GM12872 (cell line): ENCODE measurements around the gene CLMN.

ENCODE experiments used
- TF ChIP-seq, protein P1 (sequence below): IDR thresholded peaks from 3 replicates; pipeline ENCODE4 v1.5.1; 2011; ENCODE audit warnings: low read depth, mild to moderate bottlenecking, low read length, moderate library complexity; ENCODE audit not compliant: insufficient read depth

Gene CLMN

DNA sequence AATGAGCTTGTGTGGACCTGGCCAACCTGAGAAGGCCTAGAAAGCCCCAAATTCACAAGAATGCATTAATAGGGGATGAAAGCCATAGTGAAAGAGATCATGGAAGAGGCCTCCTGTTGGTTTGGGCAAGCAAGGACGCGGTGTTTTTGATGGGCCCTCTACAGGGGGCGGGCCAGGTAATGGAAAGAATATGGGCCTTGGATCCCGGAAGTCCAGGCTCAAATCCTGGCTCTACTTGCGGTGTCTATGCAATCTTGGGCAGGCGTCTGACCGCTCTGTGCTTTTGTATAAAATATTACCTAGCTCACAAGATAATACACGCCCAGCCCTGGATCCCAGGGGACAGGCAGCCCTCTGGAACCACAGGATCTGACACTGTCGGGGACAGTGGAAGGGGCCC lies 41.1 kb upstream of the CLMN start:
- TF ChIP-seq, protein P1, sequence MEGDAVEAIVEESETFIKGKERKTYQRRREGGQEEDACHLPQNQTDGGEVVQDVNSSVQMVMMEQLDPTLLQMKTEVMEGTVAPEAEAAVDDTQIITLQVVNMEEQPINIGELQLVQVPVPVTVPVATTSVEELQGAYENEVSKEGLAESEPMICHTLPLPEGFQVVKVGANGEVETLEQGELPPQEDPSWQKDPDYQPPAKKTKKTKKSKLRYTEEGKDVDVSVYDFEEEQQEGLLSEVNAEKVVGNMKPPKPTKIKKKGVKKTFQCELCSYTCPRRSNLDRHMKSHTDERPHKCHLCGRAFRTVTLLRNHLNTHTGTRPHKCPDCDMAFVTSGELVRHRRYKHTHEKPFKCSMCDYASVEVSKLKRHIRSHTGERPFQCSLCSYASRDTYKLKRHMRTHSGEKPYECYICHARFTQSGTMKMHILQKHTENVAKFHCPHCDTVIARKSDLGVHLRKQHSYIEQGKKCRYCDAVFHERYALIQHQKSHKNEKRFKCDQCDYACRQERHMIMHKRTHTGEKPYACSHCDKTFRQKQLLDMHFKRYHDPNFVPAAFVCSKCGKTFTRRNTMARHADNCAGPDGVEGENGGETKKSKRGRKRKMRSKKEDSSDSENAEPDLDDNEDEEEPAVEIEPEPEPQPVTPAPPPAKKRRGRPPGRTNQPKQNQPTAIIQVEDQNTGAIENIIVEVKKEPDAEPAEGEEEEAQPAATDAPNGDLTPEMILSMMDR = no peak

DNA sequence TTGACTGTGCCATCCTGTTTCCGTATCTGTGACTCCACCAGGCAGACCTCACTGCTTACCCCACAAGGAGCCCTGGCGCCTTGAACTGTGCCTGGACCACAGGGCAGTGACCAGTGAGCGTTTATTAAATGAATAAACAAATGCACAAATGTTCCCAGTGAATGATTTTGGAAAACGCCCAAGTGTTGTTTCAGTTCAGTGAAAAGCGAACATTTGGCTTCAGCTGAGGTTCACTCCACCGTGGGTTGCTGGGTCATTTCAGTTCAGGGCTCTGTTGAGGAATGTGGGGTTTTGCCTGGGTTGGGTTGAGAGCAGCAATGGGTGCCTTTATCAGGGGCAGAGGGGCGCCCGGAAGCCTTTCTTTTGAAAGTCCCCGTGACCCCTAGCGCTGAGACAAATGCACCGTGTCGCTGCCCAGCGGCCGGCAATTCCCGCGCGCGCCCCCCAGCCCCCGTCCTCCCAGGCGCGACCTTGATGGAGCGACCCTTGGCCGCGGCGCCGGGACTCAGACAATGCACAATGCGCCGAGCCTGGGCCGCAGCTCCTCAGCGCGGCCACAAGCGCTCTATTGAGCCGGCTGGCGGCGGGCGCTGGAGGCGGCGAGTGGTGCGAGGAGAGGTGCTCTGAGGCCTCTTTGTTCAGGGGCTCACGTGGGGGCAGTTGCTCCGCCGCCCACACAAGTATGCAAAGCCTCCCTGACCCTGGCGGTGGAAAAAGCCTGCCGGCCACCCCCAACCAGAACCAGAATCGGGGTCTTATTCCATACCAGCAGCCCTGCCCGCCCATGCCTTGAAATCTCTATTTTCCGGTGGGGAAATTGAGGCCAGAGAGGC lies 40.5 kb upstream of the CLMN start:
- TF ChIP-seq, protein P1 = no peak

DNA sequence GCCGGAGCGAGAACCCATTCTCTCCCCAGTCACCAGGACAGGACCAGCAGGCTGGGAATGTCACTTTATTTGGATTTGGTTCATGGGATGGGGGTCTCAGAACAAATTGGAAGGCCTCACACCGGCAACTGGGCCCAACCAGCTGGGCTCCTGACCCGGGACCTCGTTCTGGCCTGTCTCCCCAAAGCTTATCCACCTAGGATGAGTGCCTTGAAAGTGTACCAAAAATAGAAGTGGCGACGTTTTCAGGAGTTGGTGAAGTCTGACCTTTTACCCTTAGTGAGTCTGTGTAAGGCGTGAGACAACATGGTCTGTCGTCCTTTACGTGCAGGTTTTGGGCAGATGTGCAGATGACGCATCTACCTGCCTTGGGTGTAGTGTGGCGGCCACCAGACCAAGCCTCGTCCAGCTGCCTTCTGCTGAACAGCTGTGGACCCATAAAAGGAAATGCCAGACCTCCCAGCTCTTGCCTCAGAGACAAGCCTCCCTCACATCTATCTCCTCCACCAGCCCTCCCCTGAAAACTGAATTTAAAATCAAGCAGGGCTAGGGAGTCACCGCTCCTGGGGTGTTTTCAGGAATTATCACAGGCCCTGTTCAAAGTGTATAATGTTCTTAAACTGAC lies 36.6 kb upstream of the CLMN start:
- TF ChIP-seq, protein P1 = no peak

DNA sequence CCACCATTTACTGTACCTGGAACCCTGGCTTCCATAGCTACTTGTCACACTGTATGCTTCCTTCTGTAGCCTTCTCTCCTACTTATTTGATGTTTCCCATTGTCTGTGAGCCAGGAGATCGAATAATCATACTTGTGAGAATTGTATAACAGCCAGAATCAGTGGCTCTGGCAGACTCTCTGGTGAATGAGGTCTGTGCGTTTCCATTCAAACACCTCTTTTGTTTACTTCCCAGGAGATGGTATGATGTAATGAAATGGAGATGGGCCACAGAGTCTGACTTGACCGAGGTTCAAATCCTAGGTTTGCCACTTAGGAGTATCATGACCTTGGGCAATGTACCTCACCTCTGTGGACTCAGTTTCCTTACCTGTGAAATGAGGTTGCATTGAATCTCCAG lies 35.7 kb upstream of the CLMN start:
- TF ChIP-seq, protein P1 = no peak

DNA sequence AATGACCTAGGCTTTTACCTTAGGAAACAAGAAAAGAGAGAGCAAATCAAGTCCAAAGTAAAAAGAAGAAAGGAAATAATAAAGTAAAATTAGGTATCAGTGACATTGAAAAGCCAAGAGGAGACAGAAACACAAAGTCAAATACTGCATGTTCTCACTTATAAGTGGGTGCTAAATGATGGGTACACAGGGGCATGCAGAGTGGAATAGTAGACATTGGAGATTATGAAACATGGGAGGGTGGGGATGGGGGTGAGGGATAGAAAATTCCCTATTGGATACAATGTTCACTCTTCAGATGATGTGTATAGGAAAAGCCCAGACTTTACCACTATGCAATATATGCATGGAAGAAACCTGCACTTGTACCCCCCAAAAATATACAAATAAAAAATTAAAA lies 35.1 kb upstream of the CLMN start:
- TF ChIP-seq, protein P1 = no peak

DNA sequence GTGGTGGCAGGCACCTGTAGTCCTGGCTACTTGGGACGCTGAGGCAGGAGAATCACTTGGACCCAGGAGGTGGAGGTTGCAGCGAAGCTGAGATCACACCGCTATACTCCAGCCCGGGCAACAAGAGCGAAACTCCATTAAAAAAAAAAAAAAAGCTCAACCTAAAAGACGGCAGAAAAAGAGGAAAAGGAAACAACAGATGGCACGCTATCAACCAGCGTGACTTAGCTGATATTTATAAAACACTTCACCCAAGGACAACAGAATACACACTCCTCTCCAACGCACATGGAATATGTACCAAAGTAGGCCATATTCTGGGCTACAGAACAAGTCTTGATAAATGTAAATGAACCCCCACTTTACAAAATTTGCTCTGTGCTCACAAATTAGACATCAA lies 34.0 kb upstream of the CLMN start:
- TF ChIP-seq, protein P1 = no peak

DNA sequence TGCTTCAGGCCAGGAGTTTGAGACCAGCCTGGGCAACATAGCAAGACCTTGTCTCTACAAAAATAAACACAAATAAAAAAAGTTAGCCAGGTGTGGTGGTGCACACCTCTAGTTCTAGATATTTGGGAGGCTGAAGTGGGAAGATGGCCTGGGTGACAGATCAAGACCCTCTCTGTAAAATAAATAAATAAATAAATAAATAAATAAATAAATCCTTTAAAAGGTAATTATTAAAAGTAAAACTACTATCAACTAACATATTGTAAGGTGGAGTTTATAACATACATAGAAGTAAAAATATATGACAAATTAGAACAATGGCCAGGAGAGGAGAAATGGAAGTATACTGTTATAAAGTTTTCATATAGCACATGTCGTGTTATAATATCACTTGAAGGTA lies 33.3 kb upstream of the CLMN start:
- TF ChIP-seq, protein P1 = no peak
